ENCODE results near the gene BFSP2.
A peak's percentile ranks its signal among the peaks of the same experiment; 100 is the strongest.
"Not testable (repeated sequence)": the region's sequence is repeated elsewhere in the genome, so short reads cannot be mapped to it uniquely, and the experiment has no call there.

BFSP2 gene

GRCh38 chr3:133475245-133476010 is 75.6 kb downstream of the BFSP2 start:
- TF ChIP-seq CTCF (IDR thresholded peaks at IDR 0.05; ENCODE audit: insufficient read depth, low read depth, low read length, missing control alignments): no peak
- DNase-seq (ENCODE audit: low read depth): peak; percentile 92
- peak overlapping the region; percentile 62 for H3K4me3 ChIP-seq (ENCODE audit: low read depth, low read length)

- DNase-seq (ENCODE audit: low read depth): peak; percentile 63
- peak overlapping the region; percentile 62 for H3K4me3 ChIP-seq (ENCODE audit: low read depth, low read length)
These were observed 77.1 kb downstream of the BFSP2 start for GRCh38 chr3:133476971-133477375.

GRCh38 chr3:133477487-133477886 is 77.6 kb downstream of the BFSP2 start:
- peak overlapping the region; percentile 62 for H3K4me3 ChIP-seq (ENCODE audit: low read depth, low read length)
- TF ChIP-seq CTCF (IDR thresholded peaks at IDR 0.05; ENCODE audit: insufficient read depth, low read depth, low read length, missing control alignments): no peak
- peak; percentile 85 for DNase-seq (ENCODE audit: low read depth)

More at GRCh38 chr3:133476971-133477375, 77.1 kb downstream of the BFSP2 start:
- TF ChIP-seq CTCF (IDR thresholded peaks at IDR 0.05; ENCODE audit: insufficient read depth, low read depth, low read length, missing control alignments): no peak

- no peak for DNase-seq (ENCODE audit: low read depth)
- H3K4me3 ChIP-seq (ENCODE audit: low read depth, low read length): peak overlapping the region; percentile 62
These were observed 78.8 kb downstream of the BFSP2 start for GRCh38 chr3:133478624-133479023.

GRCh38 chr3:133479401-133479800 is 79.5 kb downstream of the BFSP2 start:
- peak overlapping the region; percentile 62 for H3K4me3 ChIP-seq (ENCODE audit: low read depth, low read length)
- no peak for DNase-seq (ENCODE audit: low read depth)
- no peak for TF ChIP-seq CTCF (IDR thresholded peaks at IDR 0.05; ENCODE audit: insufficient read depth, low read depth, low read length, missing control alignments)

More at GRCh38 chr3:133478624-133479023, 78.8 kb downstream of the BFSP2 start:
- no peak for TF ChIP-seq CTCF (IDR thresholded peaks at IDR 0.05; ENCODE audit: insufficient read depth, low read depth, low read length, missing control alignments)

- DNase-seq (ENCODE audit: low read depth): peak; percentile 86
- TF ChIP-seq CTCF (IDR thresholded peaks at IDR 0.05; ENCODE audit: insufficient read depth, low read depth, low read length, missing control alignments): no peak
- H3K4me3 ChIP-seq (ENCODE audit: low read depth, low read length): peak overlapping the region; percentile 62
These were observed 80.2 kb downstream of the BFSP2 start for GRCh38 chr3:133479895-133480669.

GRCh38 chr3:133482474-133482873 is 82.6 kb downstream of the BFSP2 start:
- H3K4me3 ChIP-seq (ENCODE audit: low read depth, low read length); DNase-seq (ENCODE audit: low read depth): not testable (repeated sequence)
